Measurements from ENCODE around the gene CCDC18.
A peak's percentile ranks its signal among the peaks of the same experiment; 100 is the strongest.
"Not testable (repeated sequence)": the region's sequence is repeated elsewhere in the genome, so short reads cannot be mapped to it uniquely, and the experiment has no call there.

The CCDC18 gene

GRCh38 chr1:93243233-93243632 is 62.7 kb downstream of the CCDC18 start:
- not testable (repeated sequence) for DNase-seq (ENCODE audit: low spot score)

- DNase-seq (ENCODE audit: low spot score) = no peak
These were observed 64.0 kb downstream of the CCDC18 start for GRCh38 chr1:93244298-93245069.

DNA sequence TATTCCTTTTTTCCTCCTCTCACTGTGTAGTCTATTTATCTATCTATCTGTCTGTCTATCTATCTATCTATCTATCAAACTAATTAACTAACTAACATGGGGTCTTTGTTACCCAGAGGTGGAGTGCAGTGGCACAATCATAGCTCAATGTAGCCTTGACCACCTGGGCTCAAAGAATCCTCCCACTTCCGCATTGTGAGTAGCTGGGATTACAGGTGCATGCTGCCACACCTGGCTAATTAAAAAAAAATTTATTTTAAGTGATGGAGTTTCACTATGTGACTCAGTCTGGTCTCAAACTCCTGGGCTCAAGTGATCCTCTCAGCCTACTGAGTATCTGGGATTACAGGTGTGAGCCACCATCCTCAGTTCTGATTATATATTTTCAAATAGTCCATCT is 71.4 kb downstream of the CCDC18 start:
- DNase-seq (ENCODE audit: low spot score) = no peak

DNA sequence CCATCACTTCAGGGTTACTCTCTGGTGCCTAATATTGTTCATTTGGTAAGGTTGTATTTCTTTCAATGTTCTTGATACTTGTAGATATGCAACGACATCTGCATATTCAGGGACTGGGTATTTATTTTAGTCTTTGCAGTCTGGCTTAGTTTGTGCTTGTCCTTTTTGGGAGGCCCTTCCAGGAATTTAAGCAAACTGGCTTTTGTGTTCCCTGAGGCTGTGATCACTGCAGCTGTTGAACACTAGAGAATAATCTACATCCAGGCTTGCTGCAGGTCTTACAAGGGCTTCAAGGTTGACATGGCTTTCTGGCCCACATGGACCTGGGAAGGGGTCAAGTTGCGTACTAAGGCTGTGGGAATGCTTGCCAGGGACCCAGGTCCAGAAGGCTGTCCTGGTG is 72.1 kb downstream of the CCDC18 start:
- DNase-seq (ENCODE audit: low spot score) = no peak

DNA sequence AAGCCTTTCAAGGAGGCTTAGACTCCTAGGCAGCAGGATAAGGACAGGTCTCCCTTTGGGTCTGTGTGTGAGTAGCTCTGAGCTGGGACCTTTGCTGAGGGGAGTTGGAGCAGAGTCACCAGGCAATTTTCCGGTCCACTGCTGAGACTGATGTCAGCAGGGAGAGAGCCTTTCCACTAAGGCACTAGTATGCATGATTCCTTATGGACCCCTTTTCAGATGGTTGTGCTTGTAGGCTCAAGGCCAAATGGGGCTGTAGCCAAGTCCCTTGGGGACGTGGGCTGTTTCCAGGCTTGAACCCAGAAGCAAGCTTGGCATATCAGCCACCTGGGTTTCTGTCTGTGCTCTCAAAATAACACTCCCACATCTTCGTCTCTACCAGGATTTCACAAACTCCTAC is 73.0 kb downstream of the CCDC18 start:
- no peak for DNase-seq (ENCODE audit: low spot score)

- DNase-seq (ENCODE audit: low spot score) = no peak
These were observed 74.9 kb downstream of the CCDC18 start for GRCh38 chr1:93255222-93256079.

DNA sequence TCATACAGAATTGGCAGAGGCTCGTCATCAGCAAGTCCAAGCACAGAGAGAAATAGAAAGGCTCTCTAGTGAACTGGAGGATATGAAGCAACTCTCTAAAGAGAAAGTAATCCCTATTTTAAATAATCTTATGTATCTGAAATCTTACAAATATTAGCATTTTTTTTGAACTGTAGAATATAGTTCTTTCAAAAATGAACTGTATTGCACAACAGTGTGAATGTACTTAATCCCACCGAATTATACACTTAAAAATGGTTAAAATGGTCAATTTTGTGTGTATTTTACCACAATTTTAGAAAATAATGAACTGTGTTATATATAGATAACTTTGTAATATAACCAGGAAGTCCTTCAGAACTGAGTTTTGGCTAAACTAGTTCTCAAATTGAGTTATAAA is 75.9 kb downstream of the CCDC18 start:
- DNase-seq (ENCODE audit: low spot score) = no peak

GRCh38 chr1:93257889-93258288 is 77.4 kb downstream of the CCDC18 start:
- DNase-seq (ENCODE audit: low spot score) = no peak

GRCh38 chr1:93260726-93261125 is 80.2 kb downstream of the CCDC18 start:
- DNase-seq (ENCODE audit: low spot score) = not testable (repeated sequence)

DNA sequence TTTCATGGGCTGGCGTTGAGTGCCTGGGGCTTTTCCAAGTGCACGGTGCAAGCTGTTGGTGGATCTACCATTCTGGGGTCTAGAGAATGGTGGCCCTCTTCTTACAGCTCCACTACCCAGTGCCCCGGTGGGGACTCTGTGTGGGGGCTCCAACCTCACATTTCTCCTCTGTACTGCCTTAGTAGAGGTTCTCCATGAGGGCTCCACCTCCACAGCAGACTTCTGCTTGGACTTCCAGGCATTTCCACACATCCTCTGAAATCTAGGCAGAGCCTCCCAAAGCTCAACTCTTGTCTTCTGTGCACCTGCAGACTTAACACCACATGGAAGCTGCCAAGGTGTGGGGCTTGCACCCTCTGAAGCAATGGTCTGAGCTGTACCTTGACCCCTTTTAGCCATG is 82.1 kb downstream of the CCDC18 start:
- DNase-seq (ENCODE audit: low spot score) = no peak

GRCh38 chr1:93268888-93269287 is 88.4 kb downstream of the CCDC18 start:
- not testable (repeated sequence) for DNase-seq (ENCODE audit: low spot score)

DNA sequence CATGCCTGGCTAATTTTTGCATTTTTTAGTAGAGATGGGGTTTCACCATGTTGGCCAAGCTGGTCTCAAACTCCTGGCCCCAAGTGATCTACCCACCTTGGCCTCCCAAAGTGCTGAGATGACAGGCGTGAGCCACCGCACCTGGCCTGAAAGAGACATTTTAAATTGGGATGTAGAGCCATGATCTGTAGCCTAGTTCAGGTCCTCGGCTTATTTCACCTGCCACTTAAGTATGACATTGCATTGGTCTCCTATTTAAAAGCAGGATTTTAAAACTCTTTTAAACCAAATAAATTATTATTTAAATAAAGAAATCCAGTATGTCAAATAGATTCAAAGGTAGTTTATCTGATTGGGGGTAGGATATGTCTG is 94.7 kb downstream of the CCDC18 start:
- not testable (repeated sequence) for DNase-seq (ENCODE audit: low spot score)

GRCh38 chr1:93275634-93276295 is 95.2 kb downstream of the CCDC18 start:
- DNase-seq (ENCODE audit: low spot score) = no peak

- DNase-seq (ENCODE audit: low spot score) = not testable (repeated sequence)
These were observed 97.0 kb downstream of the CCDC18 start for GRCh38 chr1:93277530-93277929.

DNA sequence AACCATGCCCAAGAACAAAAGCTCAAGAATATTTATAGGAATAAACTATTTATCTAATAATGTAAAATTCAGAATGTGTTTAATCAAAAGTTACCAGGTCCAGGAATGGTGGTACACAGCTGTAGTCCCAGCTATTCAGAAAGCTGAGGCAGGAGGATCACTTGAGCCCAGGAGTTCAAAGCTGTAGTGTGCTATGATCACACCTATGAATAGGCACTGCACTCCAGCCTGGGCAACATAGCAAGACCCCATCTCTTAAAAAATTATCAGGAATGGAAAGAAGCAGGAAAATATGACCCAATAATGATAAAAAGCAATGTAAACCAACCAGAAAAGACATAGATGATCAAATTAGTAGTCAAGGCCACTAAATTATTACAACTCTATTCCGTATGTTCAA is 103.0 kb downstream of the CCDC18 start:
- no peak for DNase-seq (ENCODE audit: low spot score)

DNA sequence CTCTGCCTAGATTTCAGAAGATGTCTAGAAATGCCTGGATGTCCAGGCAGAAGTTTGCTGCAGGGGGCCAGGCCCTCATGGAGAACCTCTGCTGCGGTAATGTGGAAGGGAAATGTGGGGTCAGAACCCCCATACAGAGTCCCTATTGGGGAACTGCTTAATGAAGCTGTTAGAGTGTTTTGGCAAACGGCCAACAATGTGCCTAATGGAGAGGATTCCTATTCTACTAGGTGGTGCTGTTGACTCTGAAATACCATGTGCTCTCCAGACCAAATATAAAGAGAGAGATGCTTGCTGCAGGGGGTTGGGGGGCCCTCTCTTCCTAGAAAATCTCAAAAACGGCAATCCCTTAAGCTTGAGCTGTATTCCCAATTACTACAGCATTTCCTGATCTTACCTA is 108.0 kb downstream of the CCDC18 start:
- DNase-seq (ENCODE audit: low spot score) = no peak

DNA sequence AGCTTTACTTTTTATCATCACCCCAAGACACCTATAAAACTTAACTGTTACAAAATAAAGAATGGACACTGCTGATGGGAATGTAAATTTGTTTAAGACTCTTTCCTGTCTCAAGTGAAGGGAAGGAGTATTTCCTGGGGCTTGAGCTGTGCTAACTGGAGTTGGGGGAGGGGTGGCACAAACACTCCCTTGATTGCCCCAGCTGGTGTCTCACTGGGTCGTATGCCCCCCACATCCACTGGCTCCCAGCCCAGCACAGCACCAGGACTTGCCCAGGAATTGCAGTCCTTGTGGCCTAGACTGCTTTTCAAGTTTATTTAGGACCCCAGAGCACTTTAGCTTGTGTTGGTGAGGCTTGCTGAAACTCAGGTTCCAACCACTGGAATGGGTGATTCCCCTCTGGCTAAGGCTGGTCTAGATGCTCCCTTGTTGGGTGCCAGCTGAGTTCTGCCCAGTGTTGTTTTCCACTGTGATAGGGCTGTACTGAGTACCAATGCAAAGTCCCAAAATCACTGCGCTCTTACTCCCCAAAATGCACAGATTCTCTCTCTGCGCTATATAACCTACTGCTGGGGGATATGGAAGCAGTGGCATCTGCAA is 116.1 kb downstream of the CCDC18 start:
- no peak for DNase-seq (ENCODE audit: low spot score)

GRCh38 chr1:93301131-93301530 is 120.6 kb downstream of the CCDC18 start:
- no peak for DNase-seq (ENCODE audit: low spot score)

DNA sequence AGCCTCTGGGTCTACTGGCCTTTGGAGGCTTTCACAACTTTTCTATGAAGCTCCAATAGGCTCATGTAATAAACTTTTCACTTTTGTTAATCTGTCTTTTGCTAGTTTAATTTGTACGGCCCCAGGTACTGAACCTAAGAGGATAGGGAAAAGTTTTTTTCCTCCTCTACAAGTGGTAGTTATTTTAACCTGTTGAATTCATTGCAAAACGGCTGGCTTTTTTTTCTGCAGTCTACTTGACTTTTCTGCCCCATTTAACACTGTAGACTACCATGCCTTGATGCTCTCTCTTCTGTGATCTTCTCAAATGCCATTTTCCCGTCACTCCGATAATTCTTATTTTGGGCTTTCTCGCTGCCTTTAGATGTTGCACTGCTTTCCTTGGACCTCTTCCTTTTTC is 121.6 kb downstream of the CCDC18 start:
- no peak for DNase-seq (ENCODE audit: low spot score)

GRCh38 chr1:93304716-93305138 is 124.2 kb downstream of the CCDC18 start:
- peak; percentile 81 for DNase-seq (ENCODE audit: low spot score)

- DNase-seq (ENCODE audit: low spot score) = no peak
These were observed 126.4 kb downstream of the CCDC18 start for GRCh38 chr1:93306920-93307319.

- no peak for DNase-seq (ENCODE audit: low spot score)
These were observed 132.5 kb downstream of the CCDC18 start for GRCh38 chr1:93313026-93313425.

Data from NAMALWA (cell line).